HepG2 (cell line): ENCODE measurements around the gene BAZ1A. TPM values are rescaled to one million over a fixed set of nuclear protein-coding genes. Genes with fewer than 3 reads are reported as not detected.

Experiments
- ATF6 ChIP-seq: sonication (generic); formaldehyde crosslinking; conservative IDR thresholded peaks from 2 replicates; pipeline ENCODE4 v1.4.0; 2020; ENCODE audit warnings: missing genetic modification reagents
- GFI1 ChIP-seq: sonication (generic); formaldehyde crosslinking; IDR thresholded peaks from 2 replicates; pipeline ENCODE4 v1.5.0; 2020; ENCODE audit warnings: missing genetic modification reagents, mild to moderate bottlenecking, borderline replicate concordance
- MAFF ChIP-seq: IDR thresholded peaks from 2 replicates; pipeline ENCODE4 v1.6.1; 2011; ENCODE audit warnings: low read depth, low read length, improper control_type of control experiment
- MBD4 ChIP-seq: IDR thresholded peaks from 2 replicates; pipeline ENCODE4 v1.6.1; 2012; ENCODE audit warnings: low read length, inconsistent platforms, borderline replicate concordance
- MBNL3 ChIP-seq: fragments of 250-450 bp; sonication (Bioruptor Pico); conservative IDR thresholded peaks from 2 replicates; pipeline ENCODE4 v1.8.0; 2022; ENCODE audit warnings: mild to moderate bottlenecking, inconsistent platforms
- MLXIP ChIP-seq: sonication (generic); formaldehyde crosslinking; IDR thresholded peaks from 2 replicates; pipeline ENCODE4 v1.9.0; 2021; ENCODE audit warnings: missing genetic modification reagents, borderline replicate concordance
- PAX8 ChIP-seq: sonication (generic); formaldehyde crosslinking; IDR thresholded peaks from 2 replicates; pipeline ENCODE4 v1.8.0; 2022; ENCODE audit warnings: mild to moderate bottlenecking, missing genetic modification reagents, borderline replicate concordance
- PBX3 ChIP-seq: sonication (generic); formaldehyde crosslinking; IDR thresholded peaks from 2 replicates; pipeline ENCODE4 v1.8.1; 2023; ENCODE audit warnings: missing genetic modification reagents, inconsistent platforms, borderline replicate concordance
- RNF2 ChIP-seq: fragments of 450-650 bp; conservative IDR thresholded peaks from 2 replicates; pipeline ENCODE4 v1.6.1; 2016; ENCODE audit warnings: low read depth
- SUZ12 ChIP-seq: fragments of 150-350 bp; IDR thresholded peaks from 2 replicates; pipeline ENCODE4 v1.6.1; 2014; ENCODE audit warnings: low read depth, low read length
- TCF7L2 ChIP-seq: IDR thresholded peaks from 2 replicates; pipeline ENCODE4 v1.6.1; 2011; ENCODE audit warnings: mild to moderate bottlenecking, low read depth, low read length, moderate library complexity
- YEATS4 ChIP-seq: sonication (generic); formaldehyde crosslinking; IDR thresholded peaks from 2 replicates; pipeline ENCODE4 v1.4.0; 2020; ENCODE audit warnings: missing genetic modification reagents, borderline replicate concordance
- ZNF282 ChIP-seq: fragments of 450-650 bp; IDR thresholded peaks from 2 replicates; pipeline ENCODE4 v1.6.1; 2018; ENCODE audit not compliant: partially characterized antibody
- ZNF496 ChIP-seq: sonication (generic); formaldehyde crosslinking; IDR thresholded peaks from 2 replicates; pipeline ENCODE4 v1.8.1; 2023; ENCODE audit warnings: mild to moderate bottlenecking, moderate library complexity, missing genetic modification reagents; ENCODE audit not compliant: insufficient replicate concordance
- polyA plus RNA-seq, 8 experiments: library from polyadenylated mRNA; depleted of rRNA in 3 of 8; stranded (reverse) in 7 of 8; unstranded in 1 of 8; fragments of >200 nt; fragmentation: Illumina TruSeq in 4 of 8; extraction: Trizol in 4 of 8; gene quantifications; 2 replicates each; pipeline versions ENCODE4 v1.2.1 to v1.2.3, GENCODE V29; 2011 to 2016; ENCODE audit warnings: low read depth in 4 of 8, missing spikeins in 1 of 8, mixed read lengths in 1 of 8; ENCODE audit not compliant: insufficient read depth in 1 of 8
- total RNA-seq, 5 experiments: library from RNA; depleted of rRNA; stranded (reverse); fragments of >200 nt; fragmentation: Illumina TruSeq; extraction: Trizol; gene quantifications; 2 replicates each; pipeline ENCODE4 v1.2.3, GENCODE V29; 2016; ENCODE audit warnings: low read depth in 1 of 5
- TF ChIP-seq, protein P1 (sequence below): IDR thresholded peaks from 2 replicates; pipeline ENCODE4 v1.6.1; 2016; ENCODE audit warnings: low read depth, missing genetic modification reagents, missing compliant biosample characterization

BAZ1A gene
- total and polyA plus RNA-seq, 2 of the 13 experiments (the other 11 are each of a cell fraction or from before 2014, with no cell fraction given) = 20.9 to 56.8 TPM

GRCh38 chr14:34843011-34843554 lies 32.1 kb downstream of the BAZ1A start (continued):
- TF ChIP-seq TCF7L2 (no peak), SUZ12 (no peak), MLXIP (CRISPR knock-in tag) (no peak), MAFF (peak; percentile 84), ATF6 (CRISPR knock-in tag) (no peak), PAX8 (CRISPR knock-in tag) (no peak), ZNF496 (no peak), MBD4 (no peak), PBX3 (CRISPR knock-in tag) (no peak), MBNL3 (CRISPR knock-in tag) (no peak), YEATS4 (no peak), GFI1 (CRISPR knock-in tag) (no peak), RNF2 (no peak), ZNF282 (no peak)
- TF ChIP-seq, protein P1, sequence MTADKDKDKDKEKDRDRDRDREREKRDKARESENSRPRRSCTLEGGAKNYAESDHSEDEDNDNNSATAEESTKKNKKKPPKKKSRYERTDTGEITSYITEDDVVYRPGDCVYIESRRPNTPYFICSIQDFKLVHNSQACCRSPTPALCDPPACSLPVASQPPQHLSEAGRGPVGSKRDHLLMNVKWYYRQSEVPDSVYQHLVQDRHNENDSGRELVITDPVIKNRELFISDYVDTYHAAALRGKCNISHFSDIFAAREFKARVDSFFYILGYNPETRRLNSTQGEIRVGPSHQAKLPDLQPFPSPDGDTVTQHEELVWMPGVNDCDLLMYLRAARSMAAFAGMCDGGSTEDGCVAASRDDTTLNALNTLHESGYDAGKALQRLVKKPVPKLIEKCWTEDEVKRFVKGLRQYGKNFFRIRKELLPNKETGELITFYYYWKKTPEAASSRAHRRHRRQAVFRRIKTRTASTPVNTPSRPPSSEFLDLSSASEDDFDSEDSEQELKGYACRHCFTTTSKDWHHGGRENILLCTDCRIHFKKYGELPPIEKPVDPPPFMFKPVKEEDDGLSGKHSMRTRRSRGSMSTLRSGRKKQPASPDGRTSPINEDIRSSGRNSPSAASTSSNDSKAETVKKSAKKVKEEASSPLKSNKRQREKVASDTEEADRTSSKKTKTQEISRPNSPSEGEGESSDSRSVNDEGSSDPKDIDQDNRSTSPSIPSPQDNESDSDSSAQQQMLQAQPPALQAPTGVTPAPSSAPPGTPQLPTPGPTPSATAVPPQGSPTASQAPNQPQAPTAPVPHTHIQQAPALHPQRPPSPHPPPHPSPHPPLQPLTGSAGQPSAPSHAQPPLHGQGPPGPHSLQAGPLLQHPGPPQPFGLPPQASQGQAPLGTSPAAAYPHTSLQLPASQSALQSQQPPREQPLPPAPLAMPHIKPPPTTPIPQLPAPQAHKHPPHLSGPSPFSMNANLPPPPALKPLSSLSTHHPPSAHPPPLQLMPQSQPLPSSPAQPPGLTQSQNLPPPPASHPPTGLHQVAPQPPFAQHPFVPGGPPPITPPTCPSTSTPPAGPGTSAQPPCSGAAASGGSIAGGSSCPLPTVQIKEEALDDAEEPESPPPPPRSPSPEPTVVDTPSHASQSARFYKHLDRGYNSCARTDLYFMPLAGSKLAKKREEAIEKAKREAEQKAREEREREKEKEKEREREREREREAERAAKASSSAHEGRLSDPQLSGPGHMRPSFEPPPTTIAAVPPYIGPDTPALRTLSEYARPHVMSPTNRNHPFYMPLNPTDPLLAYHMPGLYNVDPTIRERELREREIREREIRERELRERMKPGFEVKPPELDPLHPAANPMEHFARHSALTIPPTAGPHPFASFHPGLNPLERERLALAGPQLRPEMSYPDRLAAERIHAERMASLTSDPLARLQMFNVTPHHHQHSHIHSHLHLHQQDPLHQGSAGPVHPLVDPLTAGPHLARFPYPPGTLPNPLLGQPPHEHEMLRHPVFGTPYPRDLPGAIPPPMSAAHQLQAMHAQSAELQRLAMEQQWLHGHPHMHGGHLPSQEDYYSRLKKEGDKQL (CRISPR knock-in tag) = no peak
